AG09309 (cell line): ENCODE measurements around the gene ZNF808.
"Not testable (repeated sequence)": the region's sequence is repeated elsewhere in the genome, so short reads cannot be mapped to it uniquely, and the experiment has no call there.

ENCODE experiments used
- DNase-seq: peaks from one replicate; pipeline ENCODE4 v3.0.0-alpha.2; 2010; ENCODE audit warnings: low read depth
- H3K4me3 ChIP-seq: 2 replicates; pipeline ENCODE4 v1.5.1; 2011; ENCODE audit warnings: mild to moderate bottlenecking, low read depth, low read length, moderate library complexity; ENCODE audit not compliant: control insufficient read depth
- CTCF ChIP-seq: IDR thresholded peaks from 2 replicates; pipeline ENCODE4 v1.5.1; 2011; ENCODE audit warnings: mild to moderate bottlenecking, low read depth, low read length, inconsistent platforms; ENCODE audit not compliant: insufficient read depth, control insufficient read depth; ENCODE audit errors: missing control alignments

The ZNF808 gene

GRCh38 chr19:52536448-52536800 is 9.0 kb downstream of the ZNF808 start:
- DNase-seq: no peak
- TF ChIP-seq CTCF: no peak
- H3K4me3 ChIP-seq: peak overlapping the region; percentile 75

- H3K4me3 ChIP-seq, DNase-seq: not testable (repeated sequence)
These were observed 11.3 kb downstream of the ZNF808 start for GRCh38 chr19:52538815-52539214.

GRCh38 chr19:52541176-52541575 is 13.7 kb downstream of the ZNF808 start:
- H3K4me3 ChIP-seq, DNase-seq: not testable (repeated sequence)

- TF ChIP-seq CTCF: no peak
- no peak overlapping the region for H3K4me3 ChIP-seq
- DNase-seq: no peak
These were observed 14.1 kb downstream of the ZNF808 start for GRCh38 chr19:52541608-52542007.

- not testable (repeated sequence) for DNase-seq, H3K4me3 ChIP-seq
These were observed 15.1 kb downstream of the ZNF808 start for GRCh38 chr19:52542541-52542940.

- no peak for TF ChIP-seq CTCF
- DNase-seq: no peak
- H3K4me3 ChIP-seq: no peak overlapping the region
These were observed 15.7 kb downstream of the ZNF808 start for GRCh38 chr19:52542984-52543664.

- DNase-seq: no peak
- TF ChIP-seq CTCF: no peak
These were observed 26.9 kb downstream of the ZNF808 start for GRCh38 chr19:52554216-52554971.

GRCh38 chr19:52557231-52557995 is 29.9 kb downstream of the ZNF808 start:
- DNase-seq: no peak
- no peak for TF ChIP-seq CTCF
- H3K4me3 ChIP-seq: no peak overlapping the region

More at GRCh38 chr19:52554216-52554971, 26.9 kb downstream of the ZNF808 start:
- H3K4me3 ChIP-seq: no peak overlapping the region

GRCh38 chr19:52558732-52559445 is 31.4 kb downstream of the ZNF808 start:
- DNase-seq, H3K4me3 ChIP-seq: not testable (repeated sequence)

- not testable (repeated sequence) for DNase-seq, H3K4me3 ChIP-seq
These were observed 34.1 kb downstream of the ZNF808 start for GRCh38 chr19:52561611-52562010.
